HG02678 (cell line): Measurements from ENCODE around the gene KCTD6.

ENCODE experiments used
- ATAC-seq: cut with Tn5 transposase; IDR thresholded peaks from one replicate; pipeline ENCODE4 v1.9.1; 2021; ENCODE audit warnings: mild to moderate bottlenecking, moderate library complexity; ENCODE audit not compliant: unreplicated experiment

The KCTD6 gene

DNA sequence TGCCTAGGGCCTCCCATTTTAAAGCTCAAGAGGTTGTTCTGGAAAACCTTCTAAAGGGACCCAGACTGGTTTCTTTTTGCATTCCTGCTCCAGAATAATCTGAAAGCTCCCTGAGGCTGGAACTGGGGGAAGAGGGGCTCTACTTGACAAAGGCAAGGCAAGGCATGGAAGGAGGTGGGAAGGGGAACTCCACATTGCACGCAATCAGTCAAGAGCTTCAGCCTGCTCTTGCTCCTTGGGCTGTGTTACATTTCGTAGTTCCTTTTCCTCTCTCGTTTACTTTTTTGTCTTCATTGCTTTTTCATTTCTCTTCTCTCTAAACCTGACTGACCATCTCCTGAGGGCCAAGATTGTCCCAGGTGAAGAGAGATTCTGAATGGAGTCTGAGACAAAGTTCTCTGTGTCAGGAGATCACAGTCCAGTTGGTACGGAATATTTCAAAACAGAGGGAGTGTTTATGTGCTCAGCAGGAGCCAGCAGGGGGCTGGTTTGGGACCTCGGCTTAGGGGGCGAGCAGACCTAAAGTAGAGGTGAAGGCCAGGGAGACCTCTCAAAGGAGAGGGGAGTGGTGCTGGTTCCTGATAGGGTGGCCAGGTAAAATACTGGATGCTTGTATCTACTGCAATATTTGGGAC, 6.0 kb upstream of the KCTD6 start:
- ATAC-seq = no peak

DNA sequence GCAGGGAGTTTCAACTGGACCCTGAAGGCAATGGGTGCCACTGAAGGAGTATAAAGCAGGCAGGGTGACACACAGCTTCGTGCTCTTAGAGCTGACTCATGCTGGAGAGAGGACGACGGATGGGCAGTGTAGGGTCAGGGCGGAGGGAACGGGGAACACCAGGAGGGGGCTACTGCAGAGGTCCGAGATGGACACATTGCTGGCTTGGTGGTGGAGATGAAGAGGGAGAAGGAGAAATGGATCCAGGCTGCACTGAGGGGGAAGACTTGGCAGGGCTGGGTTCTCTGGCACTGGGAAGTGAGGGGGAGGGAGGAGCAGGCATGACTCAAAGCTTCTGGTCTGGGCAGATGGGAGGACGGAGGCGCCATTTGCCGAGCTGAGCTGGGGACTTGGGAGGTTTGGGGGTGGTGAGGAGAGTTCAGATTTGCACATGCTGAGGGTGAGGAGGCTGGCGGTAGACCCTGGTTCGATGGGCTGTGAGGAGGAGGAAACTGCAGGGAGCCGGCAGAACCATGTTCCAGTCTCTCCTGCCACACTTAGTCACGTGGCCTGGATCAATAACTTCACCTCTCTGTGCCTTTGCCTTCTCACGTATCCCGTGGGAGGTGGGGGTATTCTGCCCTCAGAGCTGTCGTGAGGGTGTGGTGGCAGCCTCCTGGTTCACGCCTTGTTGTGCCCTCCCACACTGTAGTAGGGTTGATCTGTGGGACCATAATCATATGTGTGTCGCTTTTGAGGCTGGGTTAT, 4.6 kb upstream of the KCTD6 start:
- no peak for ATAC-seq

DNA sequence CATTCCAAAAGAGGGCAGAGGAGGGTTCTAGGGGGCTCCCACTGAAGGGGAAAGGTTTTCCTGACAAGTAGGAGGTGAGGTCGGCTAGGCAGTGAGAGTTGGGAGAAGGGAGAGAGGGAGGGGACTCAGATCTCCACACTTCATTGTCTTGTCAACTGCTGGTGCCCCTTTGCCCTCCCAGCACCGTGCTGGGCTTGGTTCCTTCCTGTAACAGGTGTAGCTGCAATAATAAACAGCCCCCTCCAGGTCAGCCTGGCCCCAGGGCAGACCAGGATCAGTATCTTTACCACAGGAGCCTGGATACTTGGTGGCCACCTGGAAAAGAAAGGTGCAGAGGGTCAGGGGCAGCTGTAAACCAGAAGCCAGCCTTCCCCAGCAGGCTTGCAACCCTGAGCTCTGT, 2.9 kb upstream of the KCTD6 start:
- ATAC-seq = no peak

DNA sequence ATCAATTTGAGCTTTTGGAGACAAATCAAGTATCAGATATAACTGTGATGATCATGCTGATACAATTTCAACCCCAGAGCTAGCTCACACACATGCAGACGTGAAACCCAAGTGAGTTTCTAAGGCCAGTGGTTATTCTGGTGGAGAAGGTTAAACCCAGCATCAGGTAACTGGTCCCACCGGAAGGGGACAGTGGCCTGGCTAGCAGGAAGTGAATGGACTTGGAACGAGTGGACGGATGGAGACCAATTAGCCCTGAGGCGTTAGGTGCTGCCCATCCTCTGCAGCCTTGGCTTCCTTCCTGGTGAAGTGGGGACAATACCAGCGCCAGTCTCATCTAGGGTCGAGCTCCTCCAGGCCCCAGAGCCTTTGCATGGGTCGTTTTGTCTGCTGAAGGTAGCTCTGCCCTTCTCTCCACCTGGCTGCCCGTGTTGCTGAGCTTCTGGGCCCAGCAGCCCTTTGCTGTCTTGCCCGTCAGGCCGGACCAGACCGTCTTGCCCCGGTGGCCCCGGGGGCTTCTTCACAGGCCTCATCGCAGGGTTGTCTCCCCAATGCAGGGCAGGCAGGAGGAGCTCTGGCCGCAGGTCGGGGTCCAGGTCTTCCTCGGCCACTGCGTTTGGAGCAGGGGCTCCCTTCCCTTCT, 915 bp upstream of the KCTD6 start:
- ATAC-seq = no peak

DNA sequence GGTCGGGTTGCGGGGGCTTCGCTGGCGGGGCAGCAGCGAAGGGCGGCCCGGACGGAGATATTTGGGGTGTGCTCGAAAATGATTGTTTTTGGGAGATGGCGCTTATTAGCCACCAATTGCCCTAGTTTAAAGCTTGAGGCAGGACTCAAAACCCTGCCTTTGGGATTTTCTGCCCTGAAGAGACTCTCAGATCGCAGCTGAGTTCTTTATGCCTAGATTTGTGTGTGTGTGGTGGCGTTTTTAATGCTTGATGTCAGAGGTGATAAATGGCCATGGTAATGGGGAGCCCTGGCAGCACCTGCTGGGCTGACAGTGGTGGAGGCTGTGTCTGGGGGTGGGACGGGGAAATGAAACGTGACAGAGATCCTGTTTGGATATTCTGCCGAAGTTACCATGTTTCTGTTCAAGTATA, 604 bp downstream of the KCTD6 start:
- no peak for ATAC-seq

DNA sequence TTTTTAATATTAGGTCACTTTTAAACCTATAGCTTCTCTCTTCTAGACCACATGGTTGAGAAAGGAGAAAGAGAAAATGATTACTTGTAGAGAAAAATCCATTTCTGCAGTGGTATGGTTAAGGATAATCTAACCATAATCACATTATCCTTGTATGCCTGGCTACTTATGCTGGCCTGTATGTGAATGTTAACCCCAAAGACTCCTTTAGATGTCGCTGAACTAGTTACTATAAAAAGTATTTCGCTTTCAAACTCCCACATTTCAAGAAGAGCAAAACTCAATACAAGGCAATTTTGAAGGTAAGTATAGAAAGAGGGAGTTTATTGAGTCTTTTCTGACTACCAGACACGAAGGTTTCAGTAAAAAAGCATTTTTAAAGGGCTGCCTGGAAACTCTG, 2.2 kb downstream of the KCTD6 start:
- ATAC-seq = no peak

DNA sequence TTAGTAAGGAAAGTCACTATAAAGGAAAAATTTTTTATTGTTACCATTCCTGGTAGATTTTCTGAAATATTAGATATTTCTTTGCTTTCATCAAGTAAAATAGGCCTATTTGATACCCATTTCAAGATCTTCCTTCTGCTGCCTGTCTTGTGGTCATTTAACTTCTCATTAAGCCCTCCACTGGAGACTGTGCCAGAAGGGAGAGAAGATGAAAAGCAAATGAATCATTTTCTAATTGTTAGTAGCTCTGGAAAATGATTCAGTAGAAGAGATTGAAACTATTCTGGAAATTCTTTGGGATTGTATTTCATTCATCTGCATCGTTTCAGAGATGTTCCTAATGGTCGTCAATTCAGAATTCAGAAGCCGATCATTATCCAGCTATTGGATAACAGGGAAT, 3.2 kb downstream of the KCTD6 start:
- ATAC-seq = no peak

DNA sequence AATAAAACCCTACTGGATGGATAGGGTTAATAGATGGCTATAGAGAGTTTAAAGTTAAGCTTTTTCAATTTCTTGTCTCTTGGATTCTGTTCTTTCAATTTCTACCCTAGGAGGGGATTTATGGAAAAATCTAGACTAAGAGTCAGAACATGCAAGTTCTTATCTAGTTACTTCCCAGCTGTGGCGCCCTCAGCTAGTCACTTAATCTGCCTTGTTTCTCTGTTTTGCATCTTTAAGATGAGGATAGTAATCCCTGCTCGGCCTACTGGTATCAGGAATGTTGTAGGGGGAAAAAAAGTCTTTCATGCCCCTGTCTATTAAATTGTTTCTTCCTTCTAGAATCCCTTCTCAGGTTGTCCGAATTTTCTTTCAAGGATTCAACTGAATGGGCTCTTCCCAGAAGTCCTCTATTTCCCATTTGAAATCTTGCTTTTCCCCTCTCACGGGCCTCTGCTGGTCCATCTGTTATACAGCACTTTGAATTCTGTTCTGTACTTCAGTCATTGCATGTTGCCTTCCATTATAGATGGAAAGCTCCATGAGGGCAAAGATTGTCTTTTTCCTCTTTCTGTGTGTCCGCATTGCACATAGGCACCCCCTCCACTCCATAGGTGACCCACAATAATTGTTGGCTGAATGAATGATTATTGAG, 4.4 kb downstream of the KCTD6 start:
- no peak for ATAC-seq

DNA sequence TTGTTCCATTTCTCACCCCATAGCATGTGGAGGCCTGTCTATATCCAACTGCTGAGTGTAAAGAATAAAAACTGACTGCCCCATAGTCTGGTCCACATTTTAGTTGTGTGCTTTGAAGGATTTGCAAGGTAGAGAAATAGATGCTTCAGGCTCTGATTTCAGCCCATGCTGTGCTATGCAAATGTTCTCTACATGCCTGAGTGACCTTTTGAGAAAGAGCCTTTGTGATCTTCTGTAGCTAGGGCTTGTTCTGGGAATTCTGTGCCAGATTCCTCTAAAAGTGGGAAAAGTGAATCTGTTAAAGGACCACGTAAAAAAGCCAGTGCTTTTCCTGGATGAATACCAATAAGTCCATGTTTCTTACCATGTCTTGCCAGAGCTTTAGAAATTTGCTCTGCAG, 5.2 kb downstream of the KCTD6 start:
- ATAC-seq = no peak

DNA sequence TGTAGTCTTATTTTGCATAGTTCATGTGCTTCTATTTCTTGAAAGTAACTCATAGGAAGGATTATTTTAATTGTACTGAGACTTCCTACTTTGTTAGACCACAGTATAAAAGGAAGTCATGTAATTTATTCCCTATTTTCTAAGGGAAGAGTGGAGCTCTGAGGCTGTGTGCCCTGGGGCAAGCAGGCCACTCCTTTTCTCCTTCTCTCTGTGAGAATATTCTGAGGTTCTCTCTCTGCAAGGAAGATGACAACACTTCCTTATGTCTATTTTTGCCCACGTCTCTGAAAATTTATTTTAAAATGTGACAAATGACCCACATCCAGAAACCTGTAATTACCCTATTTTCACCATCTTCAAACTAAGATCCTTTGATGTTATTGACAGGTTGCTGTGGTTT, 11.0 kb downstream of the KCTD6 start:
- no peak for ATAC-seq

DNA sequence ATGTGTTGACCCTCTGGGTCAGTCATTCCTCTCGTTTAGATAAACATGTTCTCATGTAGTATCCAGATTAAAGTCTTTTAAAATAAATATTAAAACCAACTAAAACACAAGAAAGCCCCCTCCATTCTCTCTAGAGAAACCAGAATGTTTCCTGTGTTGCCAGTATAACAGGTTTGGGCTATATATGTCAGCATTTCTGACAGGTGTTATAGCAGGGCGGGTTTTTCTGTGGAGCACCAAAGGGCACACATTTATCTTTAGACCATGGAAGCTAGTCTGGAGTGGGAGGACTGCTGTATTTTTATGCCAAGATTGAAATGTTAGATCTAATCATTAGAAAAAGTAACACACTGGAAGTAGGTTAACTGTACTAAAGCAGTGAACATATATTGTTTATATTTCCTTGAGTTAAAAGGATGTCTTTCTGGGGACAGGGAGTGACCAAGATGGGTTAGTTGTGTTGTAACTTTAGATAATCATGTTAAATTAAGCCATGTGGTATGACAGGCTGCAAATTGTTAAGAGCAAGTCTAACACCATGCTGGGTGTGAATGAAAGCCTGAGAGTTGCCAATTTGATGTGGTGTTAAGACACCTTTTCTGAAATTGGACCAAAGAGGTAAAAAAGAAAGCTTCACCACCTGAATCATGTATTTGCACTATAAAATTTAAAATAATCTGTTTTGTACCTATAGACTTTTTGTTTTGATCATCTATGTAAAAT, 15.6 kb downstream of the KCTD6 start:
- no peak for ATAC-seq

DNA sequence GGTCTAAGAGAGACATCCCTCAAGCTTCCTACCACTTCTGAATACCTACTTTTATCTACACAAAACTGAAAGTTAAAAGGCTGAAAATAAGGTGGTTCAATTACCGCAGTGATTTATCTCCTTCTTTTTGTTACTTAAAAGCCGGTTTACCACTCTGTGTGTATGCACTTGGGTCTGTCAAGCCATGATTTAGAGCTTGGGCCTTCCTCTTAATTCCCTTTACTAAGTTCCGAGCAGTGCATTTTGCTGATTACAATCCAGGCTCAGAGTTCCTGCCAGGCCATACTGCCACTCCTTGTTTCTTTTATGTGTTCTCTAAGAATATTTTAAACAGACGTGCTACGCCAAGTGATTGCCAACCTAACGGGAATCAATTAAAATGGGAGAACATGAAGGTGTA, 16.5 kb downstream of the KCTD6 start:
- no peak for ATAC-seq

DNA sequence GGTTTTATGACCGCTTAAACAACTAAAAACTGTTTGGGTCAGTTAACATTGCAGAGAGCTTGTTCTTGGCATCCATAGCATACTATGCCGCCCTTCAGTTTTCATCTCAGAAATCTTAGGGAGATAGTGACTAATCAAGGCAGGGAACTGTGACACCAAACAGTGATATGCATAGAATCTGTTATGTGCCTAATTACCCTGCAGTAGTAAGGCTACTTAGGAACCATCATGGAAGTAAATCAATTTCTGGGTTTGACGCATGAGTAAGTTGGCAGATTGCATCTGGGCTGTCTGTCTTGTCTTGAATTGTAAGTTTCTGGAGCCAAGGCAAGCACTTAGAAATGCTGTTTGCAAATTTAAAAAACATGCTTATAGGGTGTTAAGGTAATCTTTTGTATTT, 22.5 kb downstream of the KCTD6 start:
- ATAC-seq = no peak

DNA sequence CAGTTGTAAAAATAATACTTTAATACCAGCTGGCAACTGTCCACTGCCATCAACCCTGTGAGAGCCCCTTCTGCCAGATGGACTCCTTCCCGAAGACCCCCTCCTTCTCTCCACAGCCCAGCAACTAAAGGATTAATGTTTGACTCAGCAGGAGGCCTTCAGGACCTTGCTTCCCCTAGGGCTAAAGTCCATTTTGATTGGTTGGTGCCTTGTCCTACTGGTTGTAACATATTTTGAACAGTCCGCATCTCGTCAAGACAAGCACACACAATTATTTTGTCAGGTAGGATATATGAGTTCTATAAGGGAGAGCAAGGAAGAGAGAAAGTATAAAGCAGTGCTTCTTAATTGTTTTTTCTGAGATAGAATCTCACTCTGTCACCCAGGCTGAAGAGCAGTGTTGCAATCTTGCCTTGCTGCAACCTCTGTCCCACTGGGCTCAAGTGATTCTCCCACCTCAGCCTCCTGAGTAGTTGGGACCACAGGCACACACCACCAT, 26.4 kb downstream of the KCTD6 start:
- no peak for ATAC-seq

DNA sequence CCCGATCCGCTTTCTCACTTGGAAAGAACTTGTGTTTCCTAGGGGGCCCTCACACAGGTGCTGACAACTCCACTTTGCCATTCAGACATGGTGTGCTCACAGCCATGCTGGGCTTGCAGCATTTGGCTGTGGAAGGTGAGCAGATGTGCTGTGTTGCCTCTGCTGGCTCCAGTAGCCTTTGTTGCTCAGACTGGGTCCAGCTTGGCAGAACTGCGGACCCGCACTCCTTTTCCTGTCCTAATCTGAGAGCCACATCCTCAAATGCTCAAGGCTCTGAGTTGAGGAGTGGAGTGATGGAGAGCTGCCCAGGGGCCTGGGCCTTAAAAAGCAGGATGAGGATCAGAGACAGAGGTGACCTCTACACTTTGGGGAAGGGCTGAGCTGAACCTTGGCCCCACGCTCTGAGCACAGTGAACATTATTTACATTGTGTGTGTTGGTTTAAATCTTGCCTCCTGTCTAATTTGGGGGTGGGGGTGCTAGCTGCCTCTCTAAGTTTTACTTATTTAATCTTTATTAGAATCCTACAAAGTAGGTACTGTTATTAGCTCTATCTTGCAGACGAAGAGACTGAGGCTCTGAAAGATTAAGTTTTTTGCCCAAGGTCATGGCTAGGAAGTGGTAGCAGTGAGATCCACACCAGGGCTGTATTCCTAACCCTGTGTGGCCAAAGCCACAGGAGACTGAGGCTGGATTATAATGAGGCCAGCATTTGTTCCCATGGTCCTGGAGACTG, 27.9 kb downstream of the KCTD6 start:
- ATAC-seq = no peak

DNA sequence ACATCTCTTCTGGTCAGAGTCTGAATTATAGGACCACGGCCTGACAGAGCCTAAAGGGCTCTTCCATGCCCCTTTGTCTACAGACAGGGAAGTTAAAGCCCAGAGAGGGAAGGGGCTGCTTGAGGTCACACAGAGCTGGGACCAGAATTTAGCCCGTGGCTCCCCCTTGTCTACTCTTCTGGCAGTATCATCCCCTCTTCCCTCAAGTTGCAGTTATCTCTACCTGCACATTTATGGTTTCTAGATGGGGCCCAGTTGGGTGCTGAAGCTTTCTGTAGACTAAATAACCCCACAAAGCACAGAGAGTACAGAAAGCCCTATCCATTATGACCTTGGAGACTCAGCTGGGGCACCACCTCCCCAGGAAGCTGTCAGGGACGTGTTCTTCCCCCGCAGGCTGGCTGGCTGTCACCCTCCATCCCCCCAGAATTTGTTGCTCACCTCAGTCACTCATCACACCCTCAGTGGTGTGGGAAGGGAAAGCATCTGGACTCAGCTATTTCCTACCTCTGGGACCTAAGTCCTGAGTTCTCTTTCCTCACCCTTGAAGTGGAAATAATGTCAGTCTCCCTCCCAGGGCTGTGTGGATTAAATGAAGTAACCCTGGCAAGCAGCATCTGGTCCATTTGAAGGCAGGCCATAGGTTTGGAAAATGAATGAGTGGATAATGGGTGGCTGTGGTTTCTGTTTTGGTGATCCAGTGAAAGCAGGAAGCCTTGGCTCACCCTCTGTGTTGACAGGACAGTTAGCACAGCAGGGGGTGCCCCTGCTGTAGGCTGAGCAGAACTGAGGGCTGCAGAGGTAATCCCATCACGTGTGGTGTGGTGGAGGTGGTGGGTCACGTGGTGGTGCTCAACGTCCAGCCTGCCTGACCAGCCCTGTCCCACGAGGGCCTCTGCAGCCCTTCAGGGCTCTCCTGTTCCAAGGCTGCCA, 28.8 kb downstream of the KCTD6 start:
- no peak for ATAC-seq

DNA sequence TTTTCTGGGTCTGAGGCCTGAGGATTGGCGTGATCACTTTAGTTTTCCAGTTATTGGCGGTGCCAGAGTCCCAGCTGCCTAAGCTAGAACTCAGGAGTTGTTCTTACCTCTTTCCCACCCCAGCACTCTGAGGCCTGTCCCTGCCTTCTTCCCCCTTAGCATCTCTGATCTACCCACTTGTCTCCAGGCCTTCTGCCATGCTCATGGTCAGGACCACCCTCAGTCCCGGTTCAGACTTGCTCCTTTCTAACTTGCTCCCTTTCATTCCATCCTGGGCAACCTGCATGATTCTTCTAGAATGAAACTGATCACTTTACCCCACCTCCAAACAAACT, 29.4 kb downstream of the KCTD6 start:
- no peak for ATAC-seq

DNA sequence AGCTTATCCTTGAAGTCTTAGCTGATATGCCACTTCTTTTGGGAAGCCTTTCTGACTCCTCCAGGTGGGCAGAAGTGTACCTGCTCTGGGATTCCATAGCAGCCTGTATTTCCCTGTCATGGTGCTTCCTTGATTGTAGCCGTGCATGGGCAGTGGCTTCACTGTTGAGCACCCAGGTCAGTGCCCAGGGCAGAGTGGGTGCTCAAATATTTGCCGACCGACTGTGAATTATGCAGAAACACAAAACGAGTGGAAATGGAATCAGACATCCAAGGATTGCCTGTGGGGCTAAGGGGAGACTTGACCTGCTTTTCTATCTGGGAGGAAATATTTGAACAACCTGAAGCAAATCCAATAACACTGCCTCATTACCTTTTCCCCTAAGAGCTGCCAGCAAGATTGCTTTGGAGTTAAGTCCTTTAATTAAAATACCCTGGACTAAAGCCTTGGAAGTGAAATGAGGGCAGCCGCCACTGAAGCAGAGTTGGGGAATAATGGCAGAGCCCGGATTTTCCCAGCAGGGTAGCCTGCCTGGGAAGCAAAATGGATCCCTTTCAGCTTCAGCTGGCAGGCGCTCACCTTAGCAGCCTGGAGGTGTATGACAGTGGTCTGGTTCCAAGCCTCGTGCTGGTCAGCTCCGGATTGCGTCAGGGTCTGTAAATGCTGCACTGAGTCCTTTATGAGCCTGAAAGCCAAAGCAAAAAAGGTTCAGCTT, 30.2 kb downstream of the KCTD6 start:
- ATAC-seq = no peak
